ENCODE data around the gene TPSB2.

The TPSB2 gene

DNA sequence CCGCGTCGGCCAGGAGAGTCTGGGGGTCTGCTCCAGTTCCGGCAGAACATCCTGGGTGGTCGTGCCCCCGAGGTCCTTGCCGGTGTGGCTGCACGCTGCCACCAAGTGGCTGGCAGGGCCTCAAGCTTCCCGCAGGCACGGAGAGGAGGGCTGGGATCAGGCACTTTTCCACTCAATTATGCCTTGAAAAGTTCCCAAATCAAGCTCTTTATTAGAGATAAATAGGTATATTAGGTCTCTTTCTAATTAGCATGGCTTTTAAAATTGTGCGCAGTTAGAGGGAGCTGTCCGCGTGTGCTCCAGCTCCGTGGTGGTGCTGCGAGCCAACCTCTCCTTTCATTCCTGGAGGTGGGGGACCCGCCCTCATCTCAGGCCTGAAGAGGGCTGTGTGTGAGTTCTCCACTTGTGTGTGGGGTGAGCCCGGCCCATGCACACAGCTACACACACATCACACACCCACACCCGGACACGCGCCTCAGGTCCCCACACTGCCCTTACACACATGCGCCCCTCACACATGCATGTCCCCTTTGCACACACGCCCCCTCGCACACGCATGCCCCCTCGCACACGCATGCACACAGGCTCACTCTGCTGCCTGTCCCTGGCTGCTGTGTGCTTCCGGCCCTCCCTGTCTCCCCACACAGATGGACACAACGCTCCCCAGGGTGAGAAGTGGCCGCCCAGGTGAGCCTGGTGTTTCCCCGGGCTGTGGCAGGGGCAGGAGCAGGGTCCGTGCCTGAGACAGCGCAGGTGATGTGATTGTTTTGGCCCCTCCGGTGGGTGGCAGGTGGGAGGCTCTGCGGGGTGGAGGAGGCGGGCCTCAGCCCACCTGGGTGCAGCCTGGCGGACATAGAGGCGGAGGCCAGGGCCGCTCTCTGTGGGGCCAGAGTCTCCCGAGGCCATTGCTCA is 48.3 kb downstream of the TPSB2 start:
- no peak for DNase-seq

DNA sequence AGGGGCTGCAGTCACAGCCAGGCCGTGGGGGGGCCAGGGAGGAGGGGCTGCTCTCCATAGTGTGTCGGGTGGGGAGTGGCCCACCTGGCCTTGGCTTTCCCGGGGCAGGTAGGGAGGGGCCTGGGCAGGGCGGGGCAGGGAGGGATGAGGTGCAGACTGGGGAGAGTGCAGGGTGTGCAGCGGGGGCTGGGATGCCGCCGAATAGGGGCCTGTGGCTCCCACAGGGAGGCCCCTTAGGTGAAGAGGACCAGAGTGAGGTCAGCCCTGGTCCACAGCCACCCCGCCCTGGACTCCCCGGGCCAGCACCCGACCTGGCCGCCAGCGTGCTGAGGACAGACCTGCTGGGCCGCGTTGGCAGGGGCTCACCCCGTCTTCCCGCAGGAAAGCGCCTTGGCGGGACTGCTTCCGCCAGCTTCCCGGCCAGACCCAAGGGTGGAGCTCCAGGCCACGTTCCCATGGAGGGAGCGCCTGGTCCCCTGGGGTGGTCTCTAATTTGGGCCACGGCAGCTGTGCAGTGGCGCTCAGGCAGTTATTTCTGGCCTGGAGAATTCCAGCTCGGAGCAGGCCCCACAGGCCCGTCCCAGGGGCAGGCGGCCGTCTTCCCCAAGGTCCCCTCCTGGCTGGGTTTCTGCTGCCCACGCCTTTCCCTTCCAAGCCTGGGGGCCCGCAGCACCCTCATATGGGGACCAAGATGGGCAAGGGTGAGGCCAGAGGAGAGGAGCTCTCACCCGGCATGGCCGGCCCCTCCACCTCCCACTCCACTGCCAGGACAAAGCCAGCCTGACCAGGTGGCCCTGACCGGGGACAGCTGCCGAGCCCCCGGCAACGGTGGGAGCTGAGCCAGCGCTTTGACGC is 49.2 kb downstream of the TPSB2 start:
- no peak for DNase-seq
